Measurements from ENCODE around the gene CCT8L2. TPM values are rescaled to one million over a fixed set of nuclear protein-coding genes. Genes with fewer than 3 reads are reported as not detected.
"Not testable (repeated sequence)": the region's sequence is repeated elsewhere in the genome, so short reads cannot be mapped to it uniquely, and the experiment has no call there.

The CCT8L2 gene
- total RNA-seq, 4 donors from 2014 or later: not detected

DNA sequence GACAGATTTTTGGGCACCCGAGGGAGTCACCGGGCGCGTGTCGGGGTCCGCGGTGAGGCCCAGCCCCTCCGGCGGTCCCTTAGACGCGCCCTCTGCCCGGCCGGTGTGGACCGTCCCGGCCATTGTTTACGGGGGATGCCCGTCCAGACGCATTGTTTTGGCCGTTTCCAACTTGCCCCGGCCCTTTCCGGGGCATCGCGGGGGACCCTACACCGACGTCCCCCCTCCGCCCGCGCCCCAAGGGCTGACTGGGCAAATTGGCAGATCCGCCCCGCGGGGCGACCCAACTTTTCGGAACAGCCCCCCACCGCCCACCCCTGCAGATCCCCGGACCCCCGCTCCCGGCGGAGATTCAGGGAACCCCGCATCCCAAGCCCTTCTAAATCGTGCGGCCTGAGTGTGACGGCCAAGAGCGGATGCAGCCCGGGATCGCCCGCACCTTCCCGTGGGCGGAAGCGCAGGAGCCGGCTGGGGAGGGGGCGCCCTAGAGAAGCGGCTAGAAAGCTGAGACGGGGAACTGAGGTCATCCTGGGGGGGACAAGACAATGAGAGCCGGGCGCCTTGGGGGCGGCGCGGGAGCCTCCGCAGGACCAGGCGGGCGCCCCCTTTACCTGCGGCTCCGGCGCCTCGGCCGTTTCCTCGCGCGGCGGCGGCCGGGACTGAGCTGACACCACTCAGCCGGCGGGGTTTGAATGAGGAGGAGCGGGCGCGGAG, 17.1 kb upstream of the CCT8L2 start:
- intact Hi-C loops (cut with DNase I): no loop called here
- Histone ChIP-seq H3K27ac (no peak overlapping the region), H3K4me3 (peak overlapping the region in 3 of 4 donors; percentile 31 to 53 (median 41)), H3K27me3 (peaks cover 0 to 58% (median 0%) of the 10 kb centered on the region in 4 donors), H3K9me3 (no peaks in the 10 kb centered on the region), H3K4me1 (peaks cover 0 to 16% (median 0%) of the 10 kb centered on the region in 3 donors), H3K36me3 (no peaks in the 10 kb centered on the region)
- 7 to 18% methylated on average over 8 to 23 of the region's 77 CpGs for WGBS, 2 donors
- no peak for DNase-seq
- TF ChIP-seq POLR2A (IDR thresholded peaks at IDR 0.05): no peak
- TF ChIP-seq, protein P1, sequence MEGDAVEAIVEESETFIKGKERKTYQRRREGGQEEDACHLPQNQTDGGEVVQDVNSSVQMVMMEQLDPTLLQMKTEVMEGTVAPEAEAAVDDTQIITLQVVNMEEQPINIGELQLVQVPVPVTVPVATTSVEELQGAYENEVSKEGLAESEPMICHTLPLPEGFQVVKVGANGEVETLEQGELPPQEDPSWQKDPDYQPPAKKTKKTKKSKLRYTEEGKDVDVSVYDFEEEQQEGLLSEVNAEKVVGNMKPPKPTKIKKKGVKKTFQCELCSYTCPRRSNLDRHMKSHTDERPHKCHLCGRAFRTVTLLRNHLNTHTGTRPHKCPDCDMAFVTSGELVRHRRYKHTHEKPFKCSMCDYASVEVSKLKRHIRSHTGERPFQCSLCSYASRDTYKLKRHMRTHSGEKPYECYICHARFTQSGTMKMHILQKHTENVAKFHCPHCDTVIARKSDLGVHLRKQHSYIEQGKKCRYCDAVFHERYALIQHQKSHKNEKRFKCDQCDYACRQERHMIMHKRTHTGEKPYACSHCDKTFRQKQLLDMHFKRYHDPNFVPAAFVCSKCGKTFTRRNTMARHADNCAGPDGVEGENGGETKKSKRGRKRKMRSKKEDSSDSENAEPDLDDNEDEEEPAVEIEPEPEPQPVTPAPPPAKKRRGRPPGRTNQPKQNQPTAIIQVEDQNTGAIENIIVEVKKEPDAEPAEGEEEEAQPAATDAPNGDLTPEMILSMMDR (IDR thresholded peaks at IDR 0.05): no peak

DNA sequence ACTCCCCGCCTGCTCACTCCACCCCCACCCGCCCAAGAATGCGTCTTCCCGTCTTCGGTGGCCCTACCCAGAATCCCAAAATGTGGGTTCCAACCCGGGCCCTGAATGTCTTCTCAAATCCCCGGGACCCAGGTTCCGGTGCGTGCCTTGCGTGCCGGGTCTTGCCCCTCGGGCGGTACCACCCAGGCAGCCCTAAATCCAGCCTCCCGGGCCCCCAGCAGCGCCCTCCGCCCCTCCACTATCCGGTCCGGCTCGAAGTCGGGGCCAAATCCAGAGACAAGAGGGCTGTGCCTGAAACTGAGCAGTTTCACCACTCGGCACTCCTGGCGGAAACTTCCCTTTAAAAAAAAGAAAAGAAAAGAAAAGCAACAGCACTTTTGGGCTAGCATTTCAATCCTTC, 16.3 kb upstream of the CCT8L2 start:
- no peak for TF ChIP-seq POLR2A (IDR thresholded peaks at IDR 0.05)
- TF ChIP-seq, protein P1 (IDR thresholded peaks at IDR 0.05): no peak
- 0 to 9% methylated on average over 2 to 20 of the region's 22 CpGs for WGBS, 2 donors
- peaks cover 0 to 16% (median 0%) of the 10 kb centered on the region in 3 donors for H3K4me1 ChIP-seq
- no peak for DNase-seq
- peak overlapping the region in 3 of 4 donors; percentile 31 to 53 (median 41) for H3K4me3 ChIP-seq
- intact Hi-C loops (cut with DNase I): no loop called here
- H3K9me3 ChIP-seq: no peaks in the 10 kb centered on the region
- no peak overlapping the region for H3K27ac ChIP-seq
- peaks cover 0 to 66% (median 0%) of the 10 kb centered on the region in 4 donors for H3K27me3 ChIP-seq
- H3K36me3 ChIP-seq: no peaks in the 10 kb centered on the region

DNA sequence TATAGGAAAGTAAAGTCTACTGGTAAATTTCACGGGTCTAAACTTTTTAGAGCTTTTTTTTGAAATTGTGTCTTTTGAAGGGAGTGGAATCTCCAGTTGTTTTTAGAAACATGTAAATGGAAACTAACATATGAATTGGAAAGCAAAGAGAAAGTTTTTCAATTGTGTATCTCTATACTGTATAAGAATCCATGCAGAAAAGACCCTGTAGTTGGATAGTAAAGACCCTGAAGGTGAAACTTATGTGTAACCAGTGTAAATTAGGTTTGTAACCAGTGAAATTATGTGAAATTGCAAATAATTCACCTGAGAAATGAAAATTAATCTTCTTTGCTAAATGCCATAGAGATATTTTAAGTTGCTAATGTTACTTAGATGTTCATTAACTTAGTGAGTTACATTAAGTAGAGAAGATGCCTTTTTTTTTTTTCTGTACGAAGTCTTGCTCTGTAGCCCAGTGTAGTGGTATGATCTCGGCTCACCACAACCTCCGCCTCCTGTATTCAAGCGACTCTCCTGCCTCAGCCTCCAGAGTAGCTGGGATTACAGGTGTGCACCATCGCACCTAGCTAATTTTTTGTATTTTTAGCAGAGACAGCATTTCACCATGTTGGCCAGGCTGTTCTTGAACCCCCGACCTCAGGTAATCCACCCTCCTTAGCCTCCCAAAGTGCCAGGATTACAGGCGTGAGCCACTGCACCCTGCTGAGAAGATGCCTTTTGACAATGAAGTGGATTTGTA, 11.8 kb upstream of the CCT8L2 start:
- intact Hi-C loops (cut with DNase I); DNase-seq; H3K36me3 ChIP-seq; H3K4me3 ChIP-seq; H3K9me3 ChIP-seq; H3K27ac ChIP-seq: not testable (repeated sequence)
- 56 to 63% methylated on average over 8 of the region's 8 CpGs for WGBS, 2 donors
- peaks cover 0 to 20% (median 4%) of the 10 kb centered on the region in 3 donors for H3K4me1 ChIP-seq
- H3K27me3 ChIP-seq: peaks cover 0 to 84% (median 0%) of the 10 kb centered on the region in 4 donors

DNA sequence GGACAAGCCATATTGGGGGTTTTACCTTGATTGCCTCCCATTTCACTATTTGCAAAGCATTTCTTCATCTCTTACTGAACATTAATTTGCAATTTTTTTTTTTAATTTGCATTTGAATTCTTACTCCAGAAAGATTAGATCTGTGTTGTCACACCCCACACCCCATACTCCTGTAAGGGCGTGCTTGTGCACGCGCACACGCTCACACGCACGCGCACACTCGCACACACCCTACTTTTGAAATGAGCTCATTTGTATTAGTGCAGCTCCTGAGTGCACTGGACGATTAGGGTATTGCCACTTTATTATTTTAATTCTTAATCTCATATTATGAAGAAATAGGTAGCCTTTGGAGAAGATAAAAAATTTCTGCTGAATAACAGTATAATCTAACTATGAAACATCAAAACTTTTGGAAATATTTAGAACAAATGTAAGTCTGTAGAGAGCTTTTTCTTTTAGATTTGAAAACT, 11.2 kb upstream of the CCT8L2 start:
- H3K36me3 ChIP-seq; H3K27ac ChIP-seq; H3K4me3 ChIP-seq; H3K9me3 ChIP-seq; intact Hi-C loops (cut with DNase I); DNase-seq: not testable (repeated sequence)
- H3K4me1 ChIP-seq: peaks cover 0 to 13% (median 4%) of the 10 kb centered on the region in 3 donors
- H3K27me3 ChIP-seq: peaks cover 0 to 84% (median 0%) of the 10 kb centered on the region in 4 donors
- WGBS, 2 donors: 0 to 22% methylated on average over 1 to 4 of the region's 9 CpGs

DNA sequence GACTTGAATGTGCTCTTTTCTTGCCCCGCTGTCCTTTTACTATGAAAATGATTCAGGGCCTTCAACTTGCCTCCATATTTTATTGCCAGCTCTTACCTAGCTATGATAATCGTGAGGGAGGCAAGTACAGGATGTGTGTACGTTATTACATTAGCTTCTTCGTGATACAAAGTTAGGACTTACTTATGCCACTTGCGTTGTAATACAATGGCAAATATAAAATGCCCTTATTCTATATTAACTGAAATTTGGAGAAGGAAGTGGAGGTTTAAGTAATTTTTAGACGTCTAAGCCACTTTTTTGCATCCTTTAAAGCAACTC, 10.8 kb upstream of the CCT8L2 start:
- Histone ChIP-seq H3K9me3 (no peaks in the 10 kb centered on the region), H3K4me1 (peaks cover 0 to 11% (median 4%) of the 10 kb centered on the region in 3 donors), H3K4me3 (peak overlapping the region in 3 of 4 donors; percentile 48 to 60 (median 51)), H3K27me3 (peaks cover 0 to 84% (median 0%) of the 10 kb centered on the region in 4 donors), H3K36me3 (no peaks in the 10 kb centered on the region), H3K27ac (peak overlapping the region in 2 of 4 donors; percentile 7 to 55)
- WGBS, 2 donors: 13 to 16% methylated on average over 6 of the region's 6 CpGs
- DNase-seq: no peak
- intact Hi-C loops (cut with DNase I): no loop called here
- TF ChIP-seq, protein P1 (IDR thresholded peaks at IDR 0.05): no peak
- TF ChIP-seq POLR2A (IDR thresholded peaks at IDR 0.05): no peak

DNA sequence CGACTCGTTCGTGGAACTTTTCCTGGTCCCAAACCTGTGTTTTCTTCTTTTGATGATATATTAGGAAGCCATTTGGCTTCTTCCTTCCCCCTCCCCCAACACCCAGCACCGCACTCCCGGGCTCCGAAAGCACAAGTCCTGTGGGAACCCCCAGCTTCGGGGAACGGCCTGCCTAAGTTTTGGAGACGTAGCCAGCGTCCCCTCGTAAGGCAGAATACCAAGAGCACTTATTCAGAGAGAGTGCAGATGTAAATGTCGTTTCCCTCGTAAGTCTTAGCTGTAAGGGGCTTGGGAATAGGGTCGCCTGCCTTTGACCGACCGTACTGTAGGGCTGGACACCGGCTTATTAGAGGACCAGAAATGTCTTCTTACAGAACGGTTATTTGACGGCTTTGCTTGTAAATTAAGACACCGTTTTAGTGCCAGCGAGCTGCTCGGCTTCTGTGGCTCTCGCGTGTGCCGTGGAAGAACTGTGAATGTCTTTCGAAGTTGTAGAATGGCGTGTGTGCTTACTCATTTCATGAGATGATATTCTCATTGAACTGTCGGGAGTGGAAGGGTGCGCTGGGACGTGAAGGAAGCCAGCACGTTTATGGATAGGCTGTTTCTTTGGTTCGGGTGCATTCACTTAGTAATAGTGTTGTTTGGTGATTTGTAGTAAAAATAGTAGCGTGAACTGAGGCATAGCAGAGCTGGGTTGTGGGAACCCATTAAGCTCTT, 10.3 kb upstream of the CCT8L2 start:
- peak overlapping the region in 3 of 4 donors; percentile 48 to 60 (median 51) for H3K4me3 ChIP-seq
- peaks cover 0 to 84% (median 0%) of the 10 kb centered on the region in 4 donors for H3K27me3 ChIP-seq
- H3K9me3 ChIP-seq; DNase-seq; H3K36me3 ChIP-seq; intact Hi-C loops (cut with DNase I): not testable (repeated sequence)
- peak overlapping the region in 2 of 4 donors; percentile 55 to 62 for H3K27ac ChIP-seq
- H3K4me1 ChIP-seq: peaks cover 0 to 11% (median 4%) of the 10 kb centered on the region in 3 donors
- WGBS, 2 donors: 8 to 13% methylated on average over 21 to 24 of the region's 33 CpGs

DNA sequence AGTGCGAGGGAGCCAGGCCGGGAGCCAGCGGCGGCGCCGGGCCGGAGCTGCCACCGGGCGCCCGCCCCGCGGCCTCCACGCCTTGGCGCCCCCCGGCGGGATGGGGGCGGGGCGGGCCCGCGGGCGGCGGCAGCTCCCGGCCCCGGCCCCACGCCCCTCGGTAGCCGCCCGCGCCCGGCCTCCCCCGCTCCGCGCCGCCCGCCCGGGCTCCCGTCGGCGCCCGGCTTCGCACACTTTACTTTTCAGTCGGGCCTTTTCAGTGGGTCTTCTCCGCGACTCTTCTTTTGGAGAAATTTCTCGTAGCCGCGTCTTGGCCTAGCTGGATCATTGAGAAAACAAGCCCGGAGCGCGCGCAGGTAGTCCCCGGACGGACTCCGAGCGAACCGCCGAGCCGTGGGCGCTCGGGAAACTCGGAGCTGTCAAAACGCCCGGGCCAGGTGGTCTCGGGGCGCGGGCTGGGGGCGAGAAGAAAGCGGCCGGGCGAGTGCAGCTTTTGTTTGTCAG, 9.7 kb upstream of the CCT8L2 start:
- H3K27me3 ChIP-seq: peaks cover 0 to 83% (median 0%) of the 10 kb centered on the region in 4 donors
- H3K9me3 ChIP-seq; DNase-seq; H3K36me3 ChIP-seq; intact Hi-C loops (cut with DNase I): not testable (repeated sequence)
- WGBS, 2 donors: 0 to 7% methylated on average over 3 of the region's 70 CpGs
- H3K4me3 ChIP-seq: peak overlapping the region in 3 of 4 donors; percentile 48 to 60 (median 51)
- peak overlapping the region in 3 of 4 donors; percentile 75 to 85 (median 84) for H3K27ac ChIP-seq
- H3K4me1 ChIP-seq: peaks cover 0 to 11% (median 4%) of the 10 kb centered on the region in 3 donors

Data from esophagus squamous epithelium (tissue), 5 donors.